NCI-H2081 (cell line): Measurements from ENCODE around the gene TOMM40L.

Experiments
- DNase-seq, 2 experiments: peaks; one replicate each; lab custom pipeline; 2025; lab: John Stamatoyannopoulos, UW

TOMM40L gene

GRCh38 chr1:161197560-161198193, 28.2 kb upstream of the TOMM40L start:
- DNase-seq: no peak

DNA sequence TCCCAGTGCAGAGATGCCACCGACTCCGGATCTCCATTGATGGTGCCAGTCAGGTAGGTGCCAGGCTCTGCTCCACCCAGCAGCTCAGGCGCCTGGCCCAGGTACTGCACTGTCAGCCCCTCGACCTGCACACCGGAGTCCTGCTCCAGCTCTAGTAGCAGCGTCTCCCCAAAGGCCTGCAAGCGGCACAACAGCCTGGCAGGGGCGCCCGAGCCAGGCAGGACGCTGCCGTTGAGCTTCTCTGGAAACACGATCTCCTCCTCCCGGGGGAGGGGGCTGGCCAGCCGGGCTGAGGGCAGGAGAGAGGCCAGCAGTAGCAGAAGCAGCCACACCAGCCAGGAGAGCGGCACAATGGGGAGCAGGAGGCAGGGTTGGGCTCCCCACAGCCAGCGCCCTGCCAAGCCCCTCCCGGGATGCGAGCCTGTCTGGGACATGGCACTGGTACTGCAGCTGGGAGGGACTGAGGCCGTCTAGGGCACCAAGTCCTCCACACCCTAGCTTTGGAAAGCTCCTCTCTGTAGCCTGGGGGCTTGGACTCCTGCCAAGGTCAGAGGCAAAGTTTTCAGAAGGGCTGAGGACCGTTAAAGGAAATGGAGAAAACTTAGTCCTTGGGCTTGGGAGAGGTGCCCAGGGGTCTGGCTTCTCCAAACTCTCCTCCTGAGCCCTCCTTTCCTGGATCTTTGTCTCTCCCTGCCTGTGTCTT, 27.5 kb upstream of the TOMM40L start:
- DNase-seq: no peak

DNA sequence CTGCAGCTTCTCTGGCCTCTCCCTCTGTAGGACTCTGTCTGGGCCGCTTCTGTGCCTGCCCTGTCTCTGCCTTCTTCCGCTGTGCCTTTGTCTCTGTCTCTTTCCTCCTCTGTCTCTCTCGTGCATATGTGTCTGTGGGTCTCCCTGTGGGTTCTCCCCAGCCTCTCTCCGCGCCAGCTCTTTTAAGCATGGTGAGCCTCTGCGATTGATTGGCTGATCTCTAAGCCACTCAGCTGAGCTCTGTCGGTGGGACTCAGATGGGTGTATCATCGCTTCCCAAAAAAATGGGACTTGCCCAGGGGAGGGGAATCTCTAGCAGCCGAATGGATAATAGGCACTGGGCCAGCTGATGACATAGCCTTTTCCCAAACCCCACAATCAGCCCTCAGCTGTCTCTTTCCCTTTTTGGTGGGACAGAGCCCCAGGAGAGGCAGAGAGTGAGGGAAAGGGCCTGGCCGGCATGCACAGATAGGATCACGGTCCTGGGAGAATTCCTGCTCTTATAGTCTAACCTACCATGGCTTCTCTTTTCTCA, 26.9 kb upstream of the TOMM40L start, which contains the start of gene ADAMTS4:
Gene ADAMTS4 (minus strand): TSS at position 158 of the 535 bp plus-strand sequence. CDS start 427 bp downstream, outside the sequence.
- no peak for DNase-seq

GRCh38 chr1:161199506-161200139, 26.2 kb upstream of the TOMM40L start:
- DNase-seq: peak; percentile 45 to 59

GRCh38 chr1:161200421-161200991, 25.4 kb upstream of the TOMM40L start:
- DNase-seq: no peak

- DNase-seq: no peak
These were observed 24.6 kb upstream of the TOMM40L start for GRCh38 chr1:161200992-161201835.

DNA sequence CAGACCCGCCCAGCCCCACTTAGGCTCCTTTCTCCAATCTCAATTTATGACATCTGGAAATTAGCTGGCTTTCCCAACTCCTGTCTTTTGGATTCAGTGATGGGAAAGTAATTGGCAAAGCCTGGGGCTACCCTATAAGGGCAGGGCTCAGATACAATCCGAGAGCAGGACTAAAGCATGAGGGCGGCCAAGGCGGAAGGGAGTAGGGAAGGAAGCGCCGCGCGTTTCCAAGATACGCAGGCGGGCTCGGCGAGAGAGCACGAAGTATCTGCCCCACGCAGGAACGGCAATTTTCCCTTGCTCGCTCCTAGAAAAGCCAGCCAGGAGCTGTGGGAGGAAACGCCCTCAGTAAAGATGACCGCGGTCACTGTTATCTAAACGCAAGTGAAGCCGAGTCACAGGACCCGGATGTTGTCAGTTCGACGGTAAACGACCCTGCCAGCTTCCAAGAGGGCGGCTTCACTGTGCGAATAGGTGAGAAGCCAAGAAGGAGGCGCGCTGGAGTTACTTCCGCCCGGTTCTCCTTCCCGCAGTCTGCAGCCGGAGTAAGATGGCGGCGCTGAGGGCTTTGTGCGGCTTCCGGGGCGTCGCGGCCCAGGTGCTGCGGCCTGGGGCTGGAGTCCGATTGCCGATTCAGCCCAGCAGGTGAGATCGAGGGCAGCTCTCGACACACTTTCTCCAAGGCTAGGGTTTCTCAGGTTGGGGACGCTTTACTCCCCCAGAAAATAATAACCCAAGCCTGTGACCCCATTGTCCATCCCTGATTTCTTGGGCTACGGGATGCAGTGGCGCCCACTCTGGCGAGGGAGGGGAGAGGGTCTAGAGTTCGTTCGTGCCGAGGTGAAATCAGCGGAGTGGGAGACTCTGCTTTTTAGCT, 23.8 kb upstream of the TOMM40L start, which contains the start of gene NDUFS2:
Gene NDUFS2 (plus strand): TSS at position 532 of the 877 bp plus-strand sequence. CDS start 19 bp downstream, at position 551.
- peak; percentile 100 for DNase-seq

DNA sequence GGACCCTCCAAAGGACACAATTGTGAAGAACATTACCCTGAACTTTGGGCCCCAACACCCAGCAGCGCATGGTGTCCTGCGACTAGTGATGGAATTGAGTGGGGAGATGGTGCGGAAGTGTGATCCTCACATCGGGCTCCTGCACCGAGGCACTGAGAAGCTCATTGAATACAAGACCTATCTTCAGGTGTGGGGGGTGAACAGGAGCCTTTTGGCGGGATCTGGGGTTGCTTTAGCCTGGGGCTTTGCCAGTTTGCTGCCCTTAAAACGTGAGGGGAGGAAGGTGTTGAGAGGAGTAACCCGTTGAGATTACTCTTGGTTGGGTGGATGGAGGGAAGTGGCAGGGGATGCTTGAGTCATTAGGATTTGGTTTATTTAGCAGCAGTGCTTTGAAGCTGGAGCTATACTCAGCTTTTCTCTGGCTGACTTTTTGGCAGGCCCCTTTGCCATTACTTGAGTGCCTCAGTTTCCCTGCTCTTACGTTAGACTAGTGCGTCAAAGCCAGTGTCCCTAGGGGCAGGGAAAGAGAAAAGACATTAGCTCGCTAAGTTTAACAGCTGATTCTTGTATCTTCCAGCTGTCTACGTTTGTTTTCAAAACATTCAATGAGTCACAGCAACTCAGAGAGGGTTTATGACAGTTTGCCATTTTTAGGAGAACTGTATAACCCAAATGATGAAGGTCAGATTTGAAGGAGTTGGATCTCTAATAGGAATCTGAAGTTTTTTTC, 19.3 kb upstream of the TOMM40L start:
- DNase-seq: no peak

DNA sequence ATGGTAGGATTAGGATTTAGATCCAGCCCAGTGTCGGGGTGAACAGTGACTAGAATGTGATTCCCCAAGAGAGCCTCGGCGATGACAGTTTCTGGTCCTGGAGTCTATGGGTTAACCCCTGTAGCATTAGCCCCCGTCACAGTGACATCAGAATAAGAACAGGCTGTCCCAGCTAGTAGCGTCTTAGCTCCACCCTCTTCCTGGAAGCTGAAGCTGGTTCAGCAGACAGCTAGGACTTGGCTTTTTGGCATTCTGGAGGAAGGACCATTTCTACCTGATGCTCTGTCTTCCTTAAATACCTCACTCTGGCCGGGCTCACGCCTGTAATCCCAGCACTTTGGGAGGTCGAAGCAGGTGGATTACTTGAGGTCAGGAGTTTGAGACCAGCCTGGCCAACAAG, 18.7 kb upstream of the TOMM40L start:
- DNase-seq: no peak

DNA sequence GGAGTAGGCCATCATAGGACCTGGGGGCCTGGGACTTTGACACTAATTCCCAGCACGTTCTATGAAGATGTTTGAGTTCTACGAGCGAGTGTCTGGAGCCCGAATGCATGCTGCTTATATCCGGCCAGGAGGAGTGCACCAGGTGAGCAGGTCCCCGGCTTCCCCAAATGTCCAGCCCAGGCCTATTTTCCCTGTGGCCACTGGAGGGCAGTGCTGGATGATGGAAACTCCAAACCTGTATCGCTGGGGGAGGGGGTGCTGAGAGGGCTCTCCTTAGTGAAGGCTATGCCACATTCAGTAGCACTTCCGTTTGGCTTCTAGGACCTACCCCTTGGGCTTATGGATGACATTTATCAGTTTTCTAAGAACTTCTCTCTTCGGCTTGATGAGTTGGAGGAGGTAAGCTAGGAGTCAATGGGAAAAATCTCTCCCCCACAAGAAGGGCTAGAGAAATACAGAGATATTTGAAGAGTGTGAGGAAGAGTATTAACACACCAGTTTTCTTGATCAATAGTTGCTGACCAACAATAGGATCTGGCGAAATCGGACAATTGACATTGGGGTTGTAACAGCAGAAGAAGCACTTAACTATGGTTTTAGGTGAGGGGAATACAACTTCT, 16.0 kb upstream of the TOMM40L start:
- peak; percentile 87 to 91 for DNase-seq

DNA sequence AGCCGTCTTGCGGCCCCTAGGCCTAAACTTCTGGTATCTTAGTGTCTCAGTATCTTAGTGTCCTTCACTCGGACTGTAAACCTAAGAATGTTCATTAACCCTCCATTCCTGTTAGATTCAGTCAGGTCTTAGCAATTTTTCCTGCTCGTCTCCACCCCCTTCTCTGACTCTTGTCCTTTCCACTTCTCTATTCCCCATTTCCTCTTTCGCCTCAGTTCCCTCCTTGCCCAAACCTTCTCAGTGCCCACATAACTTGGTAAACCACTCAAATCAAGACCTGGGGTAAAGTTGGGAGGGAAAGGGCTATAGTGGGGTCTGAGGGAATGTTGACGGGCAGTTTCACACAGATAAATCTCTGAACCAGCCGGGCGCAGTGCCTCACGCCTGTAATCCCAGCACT, 11.5 kb upstream of the TOMM40L start:
- no peak for DNase-seq

- DNase-seq: no peak
These were observed 10.8 kb upstream of the TOMM40L start, which contains the start of gene FCER1G for GRCh38 chr1:161215076-161215475. Gene FCER1G, plus strand, starts transcription at chr1:161215295. Its CDS starts 27 bp downstream, at chr1:161215322.

- DNase-seq: no peak
These were observed 8.7 kb upstream of the TOMM40L start for GRCh38 chr1:161216945-161217712.

GRCh38 chr1:161217831-161218230, 8.0 kb upstream of the TOMM40L start:
- DNase-seq: no peak

DNA sequence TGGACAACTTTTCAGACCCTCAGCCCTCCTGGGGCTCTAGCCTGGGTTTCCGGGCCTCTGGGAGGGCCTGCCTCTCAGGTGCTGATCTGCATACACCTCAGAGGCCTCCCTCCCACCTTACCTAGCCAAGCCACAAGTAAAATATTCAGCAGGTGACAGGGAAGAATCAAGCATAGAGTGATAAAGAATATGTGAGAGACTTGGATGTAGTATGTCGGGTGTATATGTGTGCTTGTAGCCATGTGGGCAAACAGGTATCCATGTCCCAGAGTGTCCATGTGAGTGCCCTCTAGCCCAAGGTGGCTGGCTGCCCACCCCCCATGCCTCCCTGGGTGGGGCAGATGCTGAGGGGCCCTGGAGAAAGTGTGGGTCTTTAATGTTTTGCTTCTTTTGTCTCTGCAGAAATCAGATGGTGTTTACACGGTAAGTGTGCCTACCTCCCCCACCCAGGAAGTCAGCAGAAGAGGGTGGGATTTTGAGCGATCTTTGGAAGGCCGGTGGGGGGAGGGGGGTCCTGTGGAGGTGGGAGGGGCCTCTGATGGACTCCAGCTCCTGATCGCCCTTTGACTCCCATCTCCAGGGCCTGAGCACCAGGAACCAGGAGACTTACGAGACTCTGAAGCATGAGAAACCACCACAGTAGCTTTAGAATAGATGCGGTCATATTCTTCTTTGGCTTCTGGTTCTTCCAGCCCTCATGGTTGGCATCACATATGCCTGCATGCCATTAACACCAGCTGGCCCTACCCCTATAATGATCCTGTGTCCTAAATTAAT, 7.4 kb upstream of the TOMM40L start:
- no peak for DNase-seq

GRCh38 chr1:161219078-161219892, 6.6 kb upstream of the TOMM40L start:
- DNase-seq: no peak

GRCh38 chr1:161220002-161220401, 5.9 kb upstream of the TOMM40L start:
- DNase-seq: no peak
